ACC112 (cell line): ENCODE data around the gene MAGI1.
A peak's percentile ranks its signal among the peaks of the same experiment; 100 is the strongest.

Source experiments
- H2AFZ ChIP-seq: fragments of 200-600 bp; sonication (generic); one replicate; pipeline ENCODE4 v1.6.0; 2017; ENCODE audit warnings: antibody characterized with exemption, low read length; ENCODE audit not compliant: unreplicated experiment
- H3K27ac ChIP-seq: fragments of 200-600 bp; sonication (generic); 2 replicates; pipeline ENCODE4 v1.5.1; 2014; ENCODE audit warnings: low read depth, mild to moderate bottlenecking, antibody characterized with exemption, low read length, moderate library complexity
- H3K27me3 ChIP-seq: fragments of 200-600 bp; sonication (generic); 2 replicates; pipeline ENCODE4 v1.6.1; 2014; ENCODE audit warnings: mild to moderate bottlenecking, antibody characterized with exemption, low read length, moderate library complexity, mixed read lengths; ENCODE audit not compliant: insufficient read depth
- H3K36me3 ChIP-seq: fragments of 200-600 bp; sonication (generic); 2 replicates; pipeline ENCODE4 v1.6.1; 2016; ENCODE audit warnings: mild to moderate bottlenecking, antibody characterized with exemption, low read length, moderate library complexity, mixed read lengths; ENCODE audit not compliant: insufficient read depth
- H3K4me1 ChIP-seq: fragments of 200-600 bp; sonication (generic); one replicate; pipeline ENCODE4 v1.6.1; 2016; ENCODE audit warnings: low read length, mixed read lengths; ENCODE audit not compliant: insufficient read depth, unreplicated experiment, control insufficient read depth
- H3K4me3 ChIP-seq: fragments of 200-600 bp; sonication (generic); 2 replicates; pipeline ENCODE4 v1.5.1; 2014; ENCODE audit warnings: mild to moderate bottlenecking, low read depth, low read length
- H3K79me2 ChIP-seq: fragments of 200-600 bp; sonication (generic); one replicate; pipeline ENCODE4 v1.6.0; 2016; ENCODE audit warnings: low read length; ENCODE audit not compliant: control insufficient read depth, unreplicated experiment, insufficient read depth

Gene MAGI1

GRCh38 chr3:65890328-65890727, 148.4 kb downstream of the MAGI1 start:
- peaks cover 24% of the 10 kb centered on the region for H3K79me2 ChIP-seq

GRCh38 chr3:65889707-65890099, 149.0 kb downstream of the MAGI1 start:
- peaks cover 29% of the 10 kb centered on the region for H3K4me1 ChIP-seq
- H3K27ac ChIP-seq: peak overlapping the region; percentile 94
- no peaks in the 10 kb centered on the region for H3K27me3 ChIP-seq
- no peak overlapping the region for H2AFZ ChIP-seq
- H3K79me2 ChIP-seq: peaks cover 22% of the 10 kb centered on the region
- no peak overlapping the region for H3K4me3 ChIP-seq
- H3K36me3 ChIP-seq: no peaks in the 10 kb centered on the region

More at GRCh38 chr3:65890328-65890727, 148.4 kb downstream of the MAGI1 start:
- Histone ChIP-seq H3K4me1 (peaks cover 29% of the 10 kb centered on the region), H3K36me3 (no peaks in the 10 kb centered on the region), H2AFZ (no peak overlapping the region), H3K27me3 (no peaks in the 10 kb centered on the region), H3K4me3 (no peak overlapping the region), H3K27ac (no peak overlapping the region)

- peaks cover 26% of the 10 kb centered on the region for H3K4me1 ChIP-seq
- no peaks in the 10 kb centered on the region for H3K27me3 ChIP-seq
- peak overlapping the region; percentile 94 for H3K27ac ChIP-seq
- peaks cover 22% of the 10 kb centered on the region for H3K79me2 ChIP-seq
- H3K4me3 ChIP-seq: peak overlapping the region; percentile 63
- H2AFZ ChIP-seq: peak overlapping the region; percentile 54
- H3K36me3 ChIP-seq: no peaks in the 10 kb centered on the region
Observed at GRCh38 chr3:65888980-65889706, 149.6 kb downstream of the MAGI1 start.

- no peak overlapping the region for H2AFZ ChIP-seq
- H3K36me3 ChIP-seq: no peaks in the 10 kb centered on the region
- H3K27me3 ChIP-seq: no peaks in the 10 kb centered on the region
- H3K79me2 ChIP-seq: peaks cover 22% of the 10 kb centered on the region
- H3K27ac ChIP-seq: peak overlapping the region; percentile 94
- no peak overlapping the region for H3K4me3 ChIP-seq
- peaks cover 29% of the 10 kb centered on the region for H3K4me1 ChIP-seq
Observed at GRCh38 chr3:65888196-65888595, 150.5 kb downstream of the MAGI1 start.

GRCh38 chr3:65886391-65886790, 152.3 kb downstream of the MAGI1 start:
- no peak overlapping the region for H2AFZ ChIP-seq
- H3K4me1 ChIP-seq: peaks cover 35% of the 10 kb centered on the region
- H3K79me2 ChIP-seq: peaks cover 21% of the 10 kb centered on the region
- H3K4me3 ChIP-seq: no peak overlapping the region
- no peaks in the 10 kb centered on the region for H3K27me3 ChIP-seq
- H3K36me3 ChIP-seq: no peaks in the 10 kb centered on the region
- no peak overlapping the region for H3K27ac ChIP-seq

GRCh38 chr3:65884071-65884470, 154.6 kb downstream of the MAGI1 start:
- Histone ChIP-seq H2AFZ (peak overlapping the region; percentile 40), H3K27ac (0 out of 2 replicates have a peak overlapping the region, but pooled peaks have one; percentile 4), H3K4me1 (peaks cover 28% of the 10 kb centered on the region), H3K4me3 (peak overlapping the region; percentile 61), H3K36me3 (no peaks in the 10 kb centered on the region), H3K27me3 (no peaks in the 10 kb centered on the region), H3K79me2 (peaks cover 19% of the 10 kb centered on the region)

GRCh38 chr3:65883613-65884012, 155.1 kb downstream of the MAGI1 start:
- Histone ChIP-seq H3K27me3 (no peaks in the 10 kb centered on the region), H3K36me3 (no peaks in the 10 kb centered on the region), H3K27ac (0 out of 2 replicates have a peak overlapping the region, but pooled peaks have one; percentile 4), H3K79me2 (peaks cover 19% of the 10 kb centered on the region), H3K4me1 (peaks cover 24% of the 10 kb centered on the region), H3K4me3 (peak overlapping the region; percentile 61), H2AFZ (peak overlapping the region; percentile 40)

- H3K36me3 ChIP-seq: no peaks in the 10 kb centered on the region
- H2AFZ ChIP-seq: no peak overlapping the region
- H3K27ac ChIP-seq: no peak overlapping the region
- H3K79me2 ChIP-seq: peaks cover 6% of the 10 kb centered on the region
- H3K27me3 ChIP-seq: no peaks in the 10 kb centered on the region
- H3K4me3 ChIP-seq: no peak overlapping the region
- peaks cover 23% of the 10 kb centered on the region for H3K4me1 ChIP-seq
Observed at GRCh38 chr3:65880350-65880749, 158.4 kb downstream of the MAGI1 start.

- peaks cover 23% of the 10 kb centered on the region for H3K4me1 ChIP-seq
- no peaks in the 10 kb centered on the region for H3K36me3 ChIP-seq
- H3K27ac ChIP-seq: no peak overlapping the region
- peaks cover 6% of the 10 kb centered on the region for H3K79me2 ChIP-seq
- no peak overlapping the region for H3K4me3 ChIP-seq
- H3K27me3 ChIP-seq: no peaks in the 10 kb centered on the region
- no peak overlapping the region for H2AFZ ChIP-seq
Observed at GRCh38 chr3:65879372-65879771, 159.3 kb downstream of the MAGI1 start.

- H3K4me3 ChIP-seq: no peak overlapping the region
- peaks cover 19% of the 10 kb centered on the region for H3K4me1 ChIP-seq
- no peak overlapping the region for H2AFZ ChIP-seq
- H3K27ac ChIP-seq: no peak overlapping the region
- H3K27me3 ChIP-seq: no peaks in the 10 kb centered on the region
- H3K79me2 ChIP-seq: peaks cover 6% of the 10 kb centered on the region
- no peaks in the 10 kb centered on the region for H3K36me3 ChIP-seq
Observed at GRCh38 chr3:65878831-65879230, 159.9 kb downstream of the MAGI1 start.

- no peak overlapping the region for H2AFZ ChIP-seq
- H3K79me2 ChIP-seq: peaks cover 6% of the 10 kb centered on the region
- H3K4me1 ChIP-seq: peaks cover 12% of the 10 kb centered on the region
- no peaks in the 10 kb centered on the region for H3K36me3 ChIP-seq
- H3K4me3 ChIP-seq: no peak overlapping the region
- H3K27me3 ChIP-seq: no peaks in the 10 kb centered on the region
- H3K27ac ChIP-seq: no peak overlapping the region
Observed at GRCh38 chr3:65877160-65877559, 161.6 kb downstream of the MAGI1 start.
